Measurements from ENCODE around the gene UGT3A1.

- TF ChIP-seq CTCF (IDR thresholded peaks at IDR 0.05) (no peak), POLR2A (IDR thresholded peaks at IDR 0.05) (no peak)
Measured at GRCh38 chr5:35987776-35988175, 3.4 kb downstream of the UGT3A1 start.

Measured in heart left ventricle (tissue), 13 donors.